Right ventricle myocardium inferior (tissue), 1 donor: ENCODE measurements around the gene TKTL1. TPM values are rescaled to one million over a fixed set of nuclear protein-coding genes. Genes with fewer than 3 reads are reported as not detected.
"Not testable (repeated sequence)": the region's sequence is repeated elsewhere in the genome, so short reads cannot be mapped to it uniquely, and the experiment has no call there.

Source experiments
- ATAC-seq: fragments of 200-7000 bp; cut with Tn5 transposase; one replicate; pipeline ENCODE4 v1.9.1; 2020; ENCODE audit warnings: mild to moderate bottlenecking, moderate library complexity
- DNase-seq: peaks from one replicate; pipeline ENCODE4 v3.0.0; 2021; ENCODE audit errors: missing footprints
- intact Hi-C: fragments of 100-400 bp; cut with DNase I; formaldehyde crosslinking; loops from one replicate; pipeline ENCODE4 v1.11.0; 2022
- long read RNA-seq: library from polyadenylated mRNA; unstranded; transcript quantifications from one replicate; pipeline ENCODE4 v2.0.0, GENCODE V29; 2021
- total RNA-seq: library from RNA; stranded (reverse); fragmentation: NEBNext Ultra II Directional; extraction: Animal tissue kit (Norgen Biotek cat#: 25700); gene quantifications from one replicate; pipeline ENCODE4 v1.2.1, GENCODE V29; 2021
- donor health status: DM: no; HTN: yes; CAD: no; lungs with severe emphysema.

Gene TKTL1, protein sequence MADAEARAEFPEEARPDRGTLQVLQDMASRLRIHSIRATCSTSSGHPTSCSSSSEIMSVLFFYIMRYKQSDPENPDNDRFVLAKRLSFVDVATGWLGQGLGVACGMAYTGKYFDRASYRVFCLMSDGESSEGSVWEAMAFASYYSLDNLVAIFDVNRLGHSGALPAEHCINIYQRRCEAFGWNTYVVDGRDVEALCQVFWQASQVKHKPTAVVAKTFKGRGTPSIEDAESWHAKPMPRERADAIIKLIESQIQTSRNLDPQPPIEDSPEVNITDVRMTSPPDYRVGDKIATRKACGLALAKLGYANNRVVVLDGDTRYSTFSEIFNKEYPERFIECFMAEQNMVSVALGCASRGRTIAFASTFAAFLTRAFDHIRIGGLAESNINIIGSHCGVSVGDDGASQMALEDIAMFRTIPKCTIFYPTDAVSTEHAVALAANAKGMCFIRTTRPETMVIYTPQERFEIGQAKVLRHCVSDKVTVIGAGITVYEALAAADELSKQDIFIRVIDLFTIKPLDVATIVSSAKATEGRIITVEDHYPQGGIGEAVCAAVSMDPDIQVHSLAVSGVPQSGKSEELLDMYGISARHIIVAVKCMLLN
- 13.0 TPM for total RNA-seq
- long read RNA-seq, partial matches to known transcripts: 1 of 5 reads
- long read RNA-seq, other reads (novel, unspliced or antisense): 3 of 5 reads

DNA sequence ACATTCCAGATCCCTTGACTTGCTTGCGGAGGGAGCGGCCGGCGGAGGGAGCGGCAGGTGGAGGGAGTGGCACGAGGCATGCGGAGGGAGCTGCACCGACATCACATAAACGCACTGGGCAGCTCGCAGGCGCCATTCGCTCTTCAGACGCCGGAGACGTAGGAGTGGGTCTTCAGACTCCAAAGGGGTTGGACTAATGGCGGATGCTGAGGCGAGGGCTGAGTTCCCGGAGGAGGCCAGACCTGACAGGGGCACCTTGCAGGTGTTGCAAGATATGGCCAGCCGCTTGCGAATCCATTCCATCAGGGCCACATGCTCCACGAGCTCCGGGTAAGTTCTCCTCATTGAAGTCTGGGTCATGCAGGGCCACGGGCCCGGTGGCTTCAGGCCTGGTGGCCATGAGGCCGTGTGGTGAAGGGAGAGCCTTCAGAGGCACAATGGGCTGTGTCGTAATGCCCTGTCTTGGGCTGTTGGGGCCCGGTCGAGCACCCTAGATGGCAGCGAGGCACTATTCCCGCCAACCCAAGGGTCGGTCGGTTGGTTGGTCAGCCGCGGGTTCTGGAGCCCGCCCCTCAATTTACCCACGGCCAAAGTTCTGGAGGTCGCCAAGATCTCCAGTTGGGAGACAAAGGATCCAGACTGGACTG is at the start of gene TKTL1:
Gene TKTL1 (plus strand): TSS at position 132 of the 647 bp plus-strand sequence. CDS start 65 bp downstream, at position 197.
- intact Hi-C loops: no loop called here
- ATAC-seq (no peak), DNase-seq (no peak)

DNA sequence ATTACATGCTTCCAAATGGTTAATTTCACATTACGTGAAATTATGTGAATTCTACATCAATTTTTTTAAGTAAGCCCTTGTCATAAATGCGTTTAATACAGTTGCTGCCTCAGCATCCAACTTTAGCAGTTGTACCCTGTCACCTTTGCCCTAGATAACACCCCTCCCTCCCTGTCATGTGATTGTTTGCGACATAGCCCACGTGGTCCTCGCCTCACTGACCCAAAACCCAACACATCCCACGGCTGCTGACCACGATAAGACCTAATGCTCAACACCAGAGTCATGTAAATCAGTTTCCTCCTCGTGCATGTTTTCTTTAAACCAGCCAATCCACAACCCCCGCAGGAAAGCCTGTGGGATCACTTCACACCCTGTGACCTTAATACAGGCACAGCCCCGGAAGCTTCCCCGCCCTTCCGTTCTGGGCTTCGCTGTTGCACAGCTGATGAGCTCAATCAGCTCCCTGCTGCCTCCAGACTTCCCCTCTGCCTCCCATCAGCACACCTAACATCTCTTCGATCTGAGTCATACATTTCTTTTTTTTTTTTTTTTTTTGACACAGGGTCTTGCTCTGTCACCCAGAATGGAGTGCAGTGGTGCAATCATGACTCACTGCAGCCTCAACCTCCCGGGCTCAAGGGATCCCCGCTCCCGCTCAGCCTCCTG is 48.1 kb upstream of the TKTL1 start:
- not testable (repeated sequence) for DNase-seq

DNA sequence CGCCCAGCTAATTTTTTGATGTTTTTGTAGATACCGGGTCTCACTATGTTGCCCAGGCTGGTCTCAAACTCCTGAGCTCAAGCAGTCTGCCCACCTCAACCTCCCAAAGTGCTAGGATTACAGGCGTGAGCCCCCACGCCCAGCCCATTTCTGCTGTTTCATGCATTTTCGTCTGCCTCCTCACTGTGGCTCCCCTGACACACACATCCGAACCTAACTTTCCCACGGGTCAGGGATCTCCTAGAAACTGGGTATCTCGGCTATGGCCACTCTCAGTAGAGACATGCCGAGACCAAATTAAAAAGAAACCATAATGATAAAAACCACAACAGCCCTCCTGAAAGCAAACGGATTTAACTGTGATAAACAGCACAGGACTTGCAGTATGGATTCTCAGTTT is 47.5 kb upstream of the TKTL1 start:
- DNase-seq, ATAC-seq, intact Hi-C loops: not testable (repeated sequence)

More for the DNA sequence above, 48.1 kb upstream of the TKTL1 start:
- peak; percentile 88 for ATAC-seq
- intact Hi-C loops: not testable (repeated sequence)

DNA sequence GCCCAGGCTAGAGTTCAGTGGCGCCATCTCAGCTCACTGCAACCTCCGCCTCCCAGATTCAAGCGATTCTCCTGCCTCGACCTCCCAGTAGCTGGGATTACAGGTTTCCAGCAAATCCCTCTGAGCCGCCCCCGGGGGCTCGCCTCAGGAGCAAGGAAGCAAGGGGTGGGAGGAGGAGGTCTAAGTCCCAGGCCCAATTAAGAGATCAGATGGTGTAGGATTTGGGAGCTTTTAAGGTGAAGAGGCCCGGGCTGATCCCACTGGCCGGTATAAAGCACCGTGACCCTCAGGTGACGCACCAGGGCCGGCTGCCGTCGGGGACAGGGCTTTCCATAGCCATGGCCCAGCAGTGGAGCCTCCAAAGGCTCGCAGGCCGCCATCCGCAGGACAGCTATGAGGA is 38.3 kb upstream of the TKTL1 start, which contains the start of gene OPN1MW3:
Gene OPN1MW3 (plus strand): TSS at position 301 of the 400 bp plus-strand sequence. CDS start 38 bp downstream, at position 339.
- DNase-seq, intact Hi-C loops, ATAC-seq: not testable (repeated sequence)

DNA sequence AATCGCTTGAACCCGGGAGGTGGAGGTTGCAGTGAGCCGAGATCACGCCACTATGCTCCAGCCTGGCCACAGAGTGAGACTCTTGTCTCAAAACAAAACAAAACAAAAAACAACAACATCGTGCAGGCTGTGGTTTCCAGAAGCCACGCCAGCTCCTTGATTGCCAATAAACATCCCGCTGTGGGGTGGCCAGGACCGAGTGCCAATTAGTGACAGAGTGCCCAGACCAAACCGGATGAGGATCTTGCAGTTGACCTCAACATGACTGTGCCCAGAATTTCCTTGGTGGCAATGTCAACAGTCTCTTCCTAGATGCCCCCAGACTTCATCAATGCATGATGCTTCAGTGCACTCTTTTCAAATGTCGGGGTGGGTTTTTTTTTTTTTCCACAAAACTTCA is 36.9 kb upstream of the TKTL1 start:
- intact Hi-C loops, ATAC-seq, DNase-seq: not testable (repeated sequence)

DNA sequence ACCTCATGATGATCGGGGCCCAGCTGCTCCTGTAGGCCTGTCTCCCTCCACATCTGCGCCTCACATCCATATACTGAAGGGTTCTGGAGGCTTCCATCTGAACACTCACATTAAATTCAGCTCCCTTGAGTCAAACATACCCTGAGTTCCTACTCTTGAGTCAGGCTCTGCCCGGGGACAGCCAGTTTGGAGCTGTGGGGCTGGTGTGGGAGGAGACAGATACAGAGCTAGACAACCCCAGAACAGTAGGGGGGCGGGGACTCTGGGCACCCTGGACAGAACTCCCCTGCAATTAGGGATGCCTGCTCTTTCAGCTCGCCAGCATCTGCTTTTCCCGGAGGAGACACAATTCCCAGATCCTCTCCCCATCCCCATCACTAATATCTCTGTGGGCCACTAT is 32.5 kb upstream of the TKTL1 start:
- intact Hi-C loops, ATAC-seq, DNase-seq: not testable (repeated sequence)

DNA sequence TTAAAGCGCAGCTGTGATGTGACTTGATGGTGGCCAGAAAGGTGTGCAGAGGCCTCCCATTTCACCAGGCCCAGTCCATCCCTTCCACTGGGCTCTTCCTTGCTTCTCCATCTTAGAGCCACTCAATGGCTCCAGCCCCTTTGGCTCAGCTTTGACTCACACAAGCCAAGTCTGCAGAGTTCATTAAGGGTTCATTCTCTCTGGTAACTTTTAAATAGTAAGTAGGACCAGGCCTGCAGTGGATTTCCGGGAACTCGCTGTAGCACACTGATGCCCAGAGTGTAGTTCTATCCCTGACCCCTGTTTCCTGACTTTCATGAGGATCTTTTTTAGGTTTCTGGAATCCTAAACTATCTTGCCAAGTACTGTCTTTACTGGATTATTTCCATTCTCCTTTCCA is 26.4 kb upstream of the TKTL1 start:
- intact Hi-C loops, DNase-seq: not testable (repeated sequence)
- peak; percentile 54 for ATAC-seq

DNA sequence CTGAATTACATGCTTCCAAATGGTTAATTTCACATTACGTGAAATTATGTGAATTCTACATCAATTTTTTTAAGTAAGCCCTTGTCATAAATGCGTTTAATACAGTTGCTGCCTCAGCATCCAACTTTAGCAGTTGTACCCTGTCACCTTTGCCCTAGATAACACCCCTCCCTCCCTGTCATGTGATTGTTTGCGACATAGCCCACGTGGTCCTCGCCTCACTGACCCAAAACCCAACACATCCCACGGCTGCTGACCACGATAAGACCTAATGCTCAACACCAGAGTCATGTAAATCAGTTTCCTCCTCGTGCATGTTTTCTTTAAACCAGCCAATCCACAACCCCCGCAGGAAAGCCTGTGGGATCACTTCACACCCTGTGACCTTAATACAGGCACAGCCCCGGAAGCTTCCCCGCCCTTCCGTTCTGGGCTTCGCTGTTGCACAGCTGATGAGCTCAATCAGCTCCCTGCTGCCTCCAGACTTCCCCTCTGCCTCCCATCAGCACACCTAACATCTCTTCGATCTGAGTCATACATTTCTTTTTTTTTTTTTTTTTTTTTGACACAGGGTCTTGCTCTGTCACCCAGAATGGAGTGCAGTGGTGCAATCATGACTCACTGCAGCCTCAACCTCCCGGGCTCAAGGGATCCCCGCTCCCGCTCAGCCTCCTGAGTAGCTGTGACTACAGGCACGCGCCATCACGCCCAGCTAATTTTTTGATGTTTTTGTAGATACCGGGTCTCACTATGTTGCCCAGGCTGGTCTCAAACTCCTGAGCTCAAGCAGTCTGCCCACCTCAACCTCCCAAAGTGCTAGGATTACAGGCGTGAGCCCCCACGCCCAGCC is 10.9 kb upstream of the TKTL1 start:
- DNase-seq, intact Hi-C loops: not testable (repeated sequence)
- ATAC-seq: peak; percentile 80

DNA sequence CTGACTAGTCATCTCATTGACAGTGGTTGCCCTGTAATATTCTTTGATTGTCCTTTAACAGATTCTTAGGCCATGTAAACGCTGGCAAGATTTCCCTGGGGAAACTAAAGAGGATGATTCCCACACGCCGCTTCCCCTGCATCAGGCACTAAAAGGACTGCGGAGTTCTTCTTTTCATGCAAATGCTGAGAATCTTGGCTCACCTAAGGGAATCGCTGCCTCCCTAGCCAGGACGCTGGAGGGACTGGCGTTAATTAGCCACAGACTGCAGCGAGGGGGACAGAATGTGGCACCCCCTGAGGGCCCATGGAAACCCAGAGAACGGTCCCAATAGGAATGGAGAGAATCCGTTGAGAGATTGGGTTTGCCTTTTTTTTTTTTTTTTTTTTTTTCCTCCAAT is 9.2 kb upstream of the TKTL1 start:
- intact Hi-C loops, ATAC-seq, DNase-seq: not testable (repeated sequence)

DNA sequence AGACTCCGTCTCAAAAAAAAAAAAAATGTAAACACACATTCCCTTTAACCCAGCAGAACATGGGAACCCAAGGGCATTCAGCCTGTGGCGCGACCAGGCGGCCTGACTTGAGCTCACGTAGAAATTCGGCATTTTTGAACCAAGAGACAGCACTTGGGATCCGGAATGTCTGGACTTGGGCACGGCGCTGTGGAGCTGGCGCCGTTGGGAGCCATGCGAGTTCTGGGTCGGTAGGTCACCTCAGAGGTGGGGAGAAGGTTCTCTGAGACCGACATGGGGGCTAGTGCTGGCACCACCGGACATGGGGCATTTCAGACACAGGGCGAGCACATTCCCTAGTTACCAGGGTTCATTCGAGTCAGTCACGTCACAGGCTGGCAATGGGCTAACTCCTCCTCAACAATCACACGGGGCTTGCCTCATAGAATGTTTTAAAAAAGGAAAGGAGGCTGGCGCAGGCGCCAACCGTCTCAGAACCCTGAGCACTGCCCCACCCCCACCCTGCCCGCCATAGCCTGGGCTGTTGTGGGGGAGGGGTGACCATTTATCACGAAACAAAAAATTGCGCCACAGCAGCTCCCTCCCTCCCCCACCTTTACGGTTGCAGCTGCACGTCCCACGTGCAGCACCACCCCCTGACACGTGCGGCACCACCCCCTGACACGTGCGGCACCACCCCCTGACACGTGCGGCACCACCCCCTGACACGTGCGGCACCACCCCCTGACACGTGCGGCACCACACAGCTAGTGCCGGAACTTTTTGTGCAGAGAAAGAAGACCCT is 612 bp upstream of the TKTL1 start, which contains the start of gene TEX28:
Gene TEX28 (minus strand): TSS at position 334 of the 784 bp plus-strand sequence. CDS start 3,007 bp downstream, outside the sequence.
- intact Hi-C loops: no loop called here
- DNase-seq (no peak), ATAC-seq (no peak)

DNA sequence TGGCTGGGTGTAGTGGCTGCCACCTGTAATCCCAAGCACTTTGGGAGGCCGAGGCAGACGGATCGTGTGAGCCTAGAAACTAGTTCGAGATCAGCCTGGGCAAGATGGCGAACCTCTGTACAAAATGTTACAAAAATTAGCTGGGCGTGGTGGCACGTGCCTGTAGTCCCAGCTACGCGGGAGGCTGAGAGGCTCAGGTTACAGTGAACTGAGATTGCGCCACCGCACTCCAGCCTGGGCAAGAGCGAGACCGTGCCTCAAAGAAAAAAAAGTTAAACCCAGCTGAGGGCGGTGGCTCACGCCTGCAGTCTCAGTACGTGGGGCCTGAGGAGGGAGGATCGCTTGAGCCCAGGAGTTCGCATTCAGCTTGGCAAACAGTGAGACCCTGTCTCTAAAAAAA is 1.1 kb downstream of the TKTL1 start:
- no peak for DNase-seq
- intact Hi-C loops: no loop called here
- ATAC-seq: no peak

DNA sequence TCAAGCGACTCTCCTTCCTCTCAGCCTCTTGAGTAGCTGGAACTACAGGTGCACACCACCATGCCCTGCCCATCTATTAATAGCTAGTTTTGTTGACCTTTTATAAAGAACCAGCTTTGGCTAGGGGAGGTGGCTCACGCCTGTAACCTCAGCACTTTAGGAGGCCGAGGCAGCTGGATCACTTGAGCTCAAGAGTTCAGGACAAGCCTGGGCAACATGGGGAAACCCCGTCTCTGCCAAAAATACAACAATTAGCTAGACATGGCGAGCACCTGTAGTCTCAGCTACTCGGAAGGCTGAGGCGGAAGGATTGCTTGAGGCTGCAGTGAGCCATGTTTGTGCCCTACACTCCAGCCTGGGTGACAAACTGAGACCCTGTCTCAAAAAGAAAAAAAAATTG is 2.7 kb downstream of the TKTL1 start:
- DNase-seq (no peak), ATAC-seq (no peak)
- intact Hi-C loops: no loop called here

DNA sequence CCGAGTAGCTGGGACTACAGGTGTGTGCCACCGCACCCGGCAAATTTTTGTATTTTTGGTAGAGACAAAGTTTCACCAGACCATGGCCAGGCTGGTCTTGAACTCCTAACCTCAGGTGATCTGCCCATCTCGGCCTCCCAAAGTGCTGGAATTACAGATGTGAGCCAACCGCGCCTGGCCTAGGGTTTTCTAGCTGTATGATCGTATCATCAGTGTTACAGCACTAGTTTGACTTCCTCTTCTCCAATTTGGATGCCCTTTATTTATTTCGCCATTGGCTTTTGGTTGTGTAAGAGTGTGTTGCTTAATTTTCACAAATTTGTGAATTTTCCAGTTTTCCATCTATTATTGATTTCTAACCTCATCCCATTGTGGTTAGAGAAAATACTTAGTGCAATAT is 5.2 kb downstream of the TKTL1 start:
- intact Hi-C loops: no loop called here
- DNase-seq: peak; percentile 70
- no peak for ATAC-seq

DNA sequence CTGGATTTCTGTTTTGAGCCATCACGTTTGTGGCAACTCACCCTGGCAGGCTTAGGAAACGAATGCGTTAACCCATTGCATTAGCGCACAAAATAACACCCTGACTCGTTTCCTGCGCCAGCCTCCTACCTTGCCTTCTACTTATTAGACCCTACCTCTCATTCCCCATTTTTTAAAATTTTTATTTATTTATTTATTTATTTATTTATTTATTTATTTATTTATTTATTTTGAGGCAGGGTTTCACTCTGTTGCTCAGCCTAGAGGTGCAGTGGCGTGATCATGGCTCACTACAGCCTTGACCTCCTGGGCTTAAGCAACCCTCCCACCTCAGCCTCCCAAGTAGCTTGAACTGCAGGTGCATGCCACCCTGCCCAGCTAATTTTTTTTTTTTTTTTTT is 7.4 kb downstream of the TKTL1 start:
- intact Hi-C loops, DNase-seq, ATAC-seq: not testable (repeated sequence)

DNA sequence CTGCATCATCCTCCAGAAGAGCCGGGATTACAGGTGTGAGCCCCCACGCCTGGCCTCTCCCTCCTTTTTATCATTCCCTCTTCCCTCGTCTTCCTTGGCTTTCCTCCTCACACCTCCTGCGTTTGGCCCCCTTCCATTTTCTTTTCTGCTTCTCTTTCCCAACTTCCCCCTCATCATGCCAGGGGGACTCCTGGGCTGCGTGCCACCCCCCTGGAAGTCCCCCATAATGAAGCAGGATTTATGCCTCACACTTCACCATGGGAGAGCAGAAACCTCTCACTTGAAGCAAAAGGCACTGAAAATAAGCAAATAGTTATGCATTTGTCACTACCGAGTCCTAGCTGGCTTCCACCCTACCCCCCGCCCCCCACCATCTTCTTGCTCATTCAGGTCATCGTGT is 7.9 kb downstream of the TKTL1 start:
- intact Hi-C loops: no loop called here
- no peak for DNase-seq
- no peak for ATAC-seq

DNA sequence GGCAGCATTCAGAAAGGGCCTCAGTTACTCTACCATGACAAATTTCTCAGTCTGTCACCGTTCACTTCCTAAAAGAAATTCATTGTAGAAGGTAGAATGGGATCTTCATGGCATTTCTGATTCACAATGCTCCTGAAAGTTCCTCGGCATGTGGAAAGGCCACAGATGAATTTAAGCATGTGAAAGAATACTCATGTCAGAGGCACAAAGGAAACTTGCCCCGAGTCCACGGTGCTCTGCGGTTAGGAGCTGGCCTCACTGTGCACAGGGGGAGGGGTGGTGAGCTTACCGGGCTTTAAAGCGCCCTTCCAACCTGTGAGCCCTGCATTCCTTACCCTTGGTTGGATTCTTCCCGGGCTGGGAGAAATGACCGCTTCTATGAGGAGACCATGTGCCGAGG is 9.3 kb downstream of the TKTL1 start:
- intact Hi-C loops: no loop called here
- no peak for ATAC-seq
- DNase-seq: no peak

DNA sequence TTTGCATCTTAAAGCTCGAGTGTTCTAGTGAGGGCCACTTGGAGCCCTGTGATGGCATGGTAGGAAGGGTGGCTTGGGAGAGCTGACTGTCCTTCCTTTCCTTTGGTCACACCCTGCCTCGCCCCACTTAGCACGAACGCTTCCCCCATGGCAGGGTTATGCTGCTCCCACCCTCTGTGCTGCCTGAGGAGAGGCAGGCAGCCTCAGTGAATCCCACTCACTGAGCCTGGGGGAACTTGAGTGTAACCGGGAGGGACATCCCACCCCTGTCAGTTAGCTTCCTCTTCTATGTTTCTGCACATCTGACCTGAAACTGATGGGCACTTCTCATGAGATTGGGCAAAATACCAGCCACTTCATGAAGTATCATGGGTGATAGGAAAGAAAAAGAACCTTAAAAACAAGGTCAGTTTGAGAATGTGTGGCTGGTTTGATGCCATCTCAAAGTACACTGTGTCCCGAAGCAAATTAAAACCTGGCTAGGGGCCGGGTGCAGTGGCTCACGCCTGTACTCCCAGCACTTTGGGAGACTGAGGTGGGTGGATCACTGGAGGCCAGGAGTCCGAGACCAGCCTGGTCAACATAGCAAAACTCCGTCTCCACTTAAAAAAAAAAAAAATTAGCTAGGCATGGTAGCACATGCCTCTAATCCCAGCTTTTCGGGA is 10.1 kb downstream of the TKTL1 start:
- no peak for DNase-seq
- intact Hi-C loops: no loop called here
- peak; percentile 31 for ATAC-seq
